GM23338 (cell line): ENCODE measurements around the gene RIPPLY1.

Experiments
- EZH2 ChIP-seq: fragments of 200-600 bp; sonication (generic); IDR thresholded peaks from one replicate; pipeline ENCODE4 v1.8.0; 2017; ENCODE audit warnings: antibody characterized with exemption, mild to moderate bottlenecking, low read depth; ENCODE audit not compliant: unreplicated experiment
- EZH2phosphoT487 ChIP-seq: fragments of 200-600 bp; sonication (generic); IDR thresholded peaks from one replicate; pipeline ENCODE4 v1.8.1; 2018; ENCODE audit warnings: antibody characterized with exemption; ENCODE audit not compliant: unreplicated experiment
- POLR2AphosphoS5 ChIP-seq: IDR thresholded peaks from 2 replicates; pipeline ENCODE4 v1.6.1; 2016; ENCODE audit warnings: antibody characterized with exemption, low read depth
- TF ChIP-seq, protein P1 (sequence below), 2 experiments: fragments of 200-600 bp in 1 of 2; sonication (generic) in 1 of 2; conservative IDR thresholded peaks; 2 replicates each; pipeline versions ENCODE4 v1.5.1 to v1.6.1; 2016 to 2017; ENCODE audit warnings: antibody characterized with exemption in 2 of 2, low read depth in 2 of 2, mild to moderate bottlenecking in 2 of 2, moderate library complexity in 1 of 2

DNA sequence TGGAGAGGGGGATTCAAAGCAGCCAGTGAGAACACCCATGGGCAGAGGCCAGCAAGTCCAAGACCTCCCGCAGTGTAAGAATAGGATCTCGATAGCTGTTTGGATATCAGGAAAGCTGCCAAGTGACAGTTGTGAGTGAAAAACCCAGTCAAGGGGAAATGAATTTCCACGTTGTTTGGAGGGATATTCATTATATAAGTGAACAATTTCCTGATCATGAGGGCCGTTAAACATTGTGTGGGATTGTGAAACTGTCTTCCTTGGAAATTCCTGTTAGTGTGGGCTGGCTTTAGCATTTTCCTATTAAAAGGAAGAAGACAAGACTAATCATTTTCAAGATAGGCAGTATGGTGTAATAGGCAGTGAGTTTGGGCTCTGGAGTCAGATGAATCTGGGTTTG is 32.0 kb upstream of the RIPPLY1 start:
- TF ChIP-seq EZH2 (no peak), POLR2AphosphoS5 (no peak), EZH2phosphoT487 (no peak)
- TF ChIP-seq, protein P1, sequence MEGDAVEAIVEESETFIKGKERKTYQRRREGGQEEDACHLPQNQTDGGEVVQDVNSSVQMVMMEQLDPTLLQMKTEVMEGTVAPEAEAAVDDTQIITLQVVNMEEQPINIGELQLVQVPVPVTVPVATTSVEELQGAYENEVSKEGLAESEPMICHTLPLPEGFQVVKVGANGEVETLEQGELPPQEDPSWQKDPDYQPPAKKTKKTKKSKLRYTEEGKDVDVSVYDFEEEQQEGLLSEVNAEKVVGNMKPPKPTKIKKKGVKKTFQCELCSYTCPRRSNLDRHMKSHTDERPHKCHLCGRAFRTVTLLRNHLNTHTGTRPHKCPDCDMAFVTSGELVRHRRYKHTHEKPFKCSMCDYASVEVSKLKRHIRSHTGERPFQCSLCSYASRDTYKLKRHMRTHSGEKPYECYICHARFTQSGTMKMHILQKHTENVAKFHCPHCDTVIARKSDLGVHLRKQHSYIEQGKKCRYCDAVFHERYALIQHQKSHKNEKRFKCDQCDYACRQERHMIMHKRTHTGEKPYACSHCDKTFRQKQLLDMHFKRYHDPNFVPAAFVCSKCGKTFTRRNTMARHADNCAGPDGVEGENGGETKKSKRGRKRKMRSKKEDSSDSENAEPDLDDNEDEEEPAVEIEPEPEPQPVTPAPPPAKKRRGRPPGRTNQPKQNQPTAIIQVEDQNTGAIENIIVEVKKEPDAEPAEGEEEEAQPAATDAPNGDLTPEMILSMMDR (conservative IDR thresholded peaks at IDR 0.05; ENCODE audit: low read depth in 2 of 2), result no peak
